Measurements from ENCODE around the gene FOSL2.

Gene FOSL2

GRCh38 chr2:28435241-28435640 is 42.6 kb downstream of the FOSL2 start:
- no peak for DNase-seq

GRCh38 chr2:28435814-28436351 is 43.2 kb downstream of the FOSL2 start:
- no peak for DNase-seq

- DNase-seq: no peak
Measured at GRCh38 chr2:28436525-28437051, 43.9 kb downstream of the FOSL2 start.

GRCh38 chr2:28437149-28437835 is 44.6 kb downstream of the FOSL2 start:
- no peak for DNase-seq

GRCh38 chr2:28437918-28438317 is 45.3 kb downstream of the FOSL2 start:
- DNase-seq: no peak

GRCh38 chr2:28438532-28439063 is 45.9 kb downstream of the FOSL2 start:
- DNase-seq: no peak

GRCh38 chr2:28439127-28439526 is 46.5 kb downstream of the FOSL2 start:
- no peak for DNase-seq

GRCh38 chr2:28439763-28440162 is 47.1 kb downstream of the FOSL2 start:
- no peak for DNase-seq

GRCh38 chr2:28442328-28442727 is 49.7 kb downstream of the FOSL2 start:
- DNase-seq: no peak

GRCh38 chr2:28444956-28445355 is 52.3 kb downstream of the FOSL2 start:
- no peak for DNase-seq

- no peak for DNase-seq
Measured at GRCh38 chr2:28445448-28446258, 53.0 kb downstream of the FOSL2 start.

GRCh38 chr2:28446531-28446930 is 53.9 kb downstream of the FOSL2 start:
- DNase-seq: no peak

- DNase-seq: no peak
Measured at GRCh38 chr2:28447086-28447485, 54.4 kb downstream of the FOSL2 start.

GRCh38 chr2:28447943-28448792 is 55.5 kb downstream of the FOSL2 start:
- no peak for DNase-seq

GRCh38 chr2:28448793-28449100 is 56.1 kb downstream of the FOSL2 start:
- DNase-seq: no peak

- DNase-seq: no peak
Measured at GRCh38 chr2:28449126-28449487, 56.4 kb downstream of the FOSL2 start.

- DNase-seq: no peak
Measured at GRCh38 chr2:28449488-28450395, 57.1 kb downstream of the FOSL2 start.

GRCh38 chr2:28450901-28451565 is 58.4 kb downstream of the FOSL2 start:
- DNase-seq: no peak

GRCh38 chr2:28451793-28452533 is 59.3 kb downstream of the FOSL2 start:
- no peak for DNase-seq

- DNase-seq: peak; percentile 67
Measured at GRCh38 chr2:28452534-28453081, 60.0 kb downstream of the FOSL2 start.
